ENCODE measurements around the gene MELTF.

DNA sequence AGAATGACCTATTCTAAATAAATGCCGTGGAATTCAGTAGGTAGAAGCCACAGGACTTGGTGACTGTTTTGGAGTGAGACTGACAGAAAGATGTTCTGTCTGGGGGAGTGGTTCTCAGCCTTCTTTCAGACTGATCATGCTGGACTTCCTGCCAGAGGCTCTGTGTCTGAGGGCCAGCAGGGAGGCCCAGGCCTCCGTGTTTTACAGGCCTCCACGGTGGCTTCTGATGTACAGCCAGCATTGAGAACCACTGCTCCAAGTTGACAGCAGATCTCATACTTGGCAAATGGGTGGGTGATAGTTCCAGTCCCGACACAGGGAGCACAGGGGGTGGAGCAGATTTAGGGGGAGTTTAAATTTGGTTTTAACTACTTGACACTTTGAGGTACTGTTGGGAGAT, 54.3 kb downstream of the MELTF start:
- TF ChIP-seq, protein P1, sequence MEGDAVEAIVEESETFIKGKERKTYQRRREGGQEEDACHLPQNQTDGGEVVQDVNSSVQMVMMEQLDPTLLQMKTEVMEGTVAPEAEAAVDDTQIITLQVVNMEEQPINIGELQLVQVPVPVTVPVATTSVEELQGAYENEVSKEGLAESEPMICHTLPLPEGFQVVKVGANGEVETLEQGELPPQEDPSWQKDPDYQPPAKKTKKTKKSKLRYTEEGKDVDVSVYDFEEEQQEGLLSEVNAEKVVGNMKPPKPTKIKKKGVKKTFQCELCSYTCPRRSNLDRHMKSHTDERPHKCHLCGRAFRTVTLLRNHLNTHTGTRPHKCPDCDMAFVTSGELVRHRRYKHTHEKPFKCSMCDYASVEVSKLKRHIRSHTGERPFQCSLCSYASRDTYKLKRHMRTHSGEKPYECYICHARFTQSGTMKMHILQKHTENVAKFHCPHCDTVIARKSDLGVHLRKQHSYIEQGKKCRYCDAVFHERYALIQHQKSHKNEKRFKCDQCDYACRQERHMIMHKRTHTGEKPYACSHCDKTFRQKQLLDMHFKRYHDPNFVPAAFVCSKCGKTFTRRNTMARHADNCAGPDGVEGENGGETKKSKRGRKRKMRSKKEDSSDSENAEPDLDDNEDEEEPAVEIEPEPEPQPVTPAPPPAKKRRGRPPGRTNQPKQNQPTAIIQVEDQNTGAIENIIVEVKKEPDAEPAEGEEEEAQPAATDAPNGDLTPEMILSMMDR (IDR thresholded peaks at IDR 0.05): no peak
- no peak for TF ChIP-seq POLR2AphosphoS5 (IDR thresholded peaks at IDR 0.05)
- no peak for TF ChIP-seq POLR2A (IDR thresholded peaks at IDR 0.05)
